ENCODE measurements around the gene CASD1. TPM values are rescaled to one million over a fixed set of nuclear protein-coding genes. Genes with fewer than 3 reads are reported as not detected.

Gene CASD1
- total RNA-seq, 4 donors from 2014 or later: 18.3 to 31.3 (median 23.7) TPM

GRCh38 chr7:94529516-94529915 lies 19.9 kb downstream of the CASD1 start:
- WGBS, 2 donors (ENCODE audit: low coverage in 1 of 2): 80% methylated on average over 1 of the region's 1 CpG; no CpG with 5 or more reads in 1 of the 2 donors
- no peaks in the 10 kb centered on the region for H3K9me3 ChIP-seq
- no peak for ATAC-seq
- H3K27ac ChIP-seq: no peak overlapping the region
- TF ChIP-seq EP300 (IDR thresholded peaks at IDR 0.05): no peak
- TF ChIP-seq POLR2AphosphoS5 (IDR thresholded peaks at IDR 0.05): no peak
- TF ChIP-seq POLR2A (IDR thresholded peaks at IDR 0.05): no peak
- no peak for TF ChIP-seq CTCF (IDR thresholded peaks at IDR 0.05)
- no peaks in the 10 kb centered on the region for H3K4me1 ChIP-seq
- H3K4me3 ChIP-seq: no peak overlapping the region
- peaks cover 0 to 35% of the 10 kb centered on the region in 2 donors for H3K36me3 ChIP-seq
- no peaks in the 10 kb centered on the region for H3K27me3 ChIP-seq

- Histone ChIP-seq H3K27me3 (no peaks in the 10 kb centered on the region), H3K4me1 (no peaks in the 10 kb centered on the region), H3K36me3 (peaks cover 0 to 41% of the 10 kb centered on the region in 2 donors), H3K27ac (no peak overlapping the region), H3K4me3 (no peak overlapping the region), H3K9me3 (no peaks in the 10 kb centered on the region)
- TF ChIP-seq POLR2A (IDR thresholded peaks at IDR 0.05) (no peak), POLR2AphosphoS5 (IDR thresholded peaks at IDR 0.05) (no peak), EP300 (IDR thresholded peaks at IDR 0.05) (no peak), CTCF (IDR thresholded peaks at IDR 0.05) (no peak)
- no peak for ATAC-seq
- WGBS, 2 donors (ENCODE audit: low coverage in 1 of 2): 65 to 79% methylated on average over 3 of the region's 3 CpGs
Observed at GRCh38 chr7:94530109-94530508, 20.5 kb downstream of the CASD1 start.

- ATAC-seq: no peak
- peaks cover 0 to 60% of the 10 kb centered on the region in 2 donors for H3K36me3 ChIP-seq
- WGBS, 2 donors (ENCODE audit: low coverage in 1 of 2): 52 to 66% methylated on average over 2 of the region's 2 CpGs
- TF ChIP-seq EP300 (IDR thresholded peaks at IDR 0.05) (no peak), POLR2AphosphoS5 (IDR thresholded peaks at IDR 0.05) (no peak), CTCF (IDR thresholded peaks at IDR 0.05) (no peak), POLR2A (IDR thresholded peaks at IDR 0.05) (no peak)
- no peaks in the 10 kb centered on the region for H3K4me1 ChIP-seq
- no peaks in the 10 kb centered on the region for H3K9me3 ChIP-seq
- H3K4me3 ChIP-seq: no peak overlapping the region
- H3K27ac ChIP-seq: no peak overlapping the region
- H3K27me3 ChIP-seq: no peaks in the 10 kb centered on the region
Observed at GRCh38 chr7:94532676-94533075, 23.1 kb downstream of the CASD1 start.

GRCh38 chr7:94540428-94540827 lies 30.8 kb downstream of the CASD1 start:
- WGBS, 2 donors (ENCODE audit: low coverage in 1 of 2): 53 to 57% methylated on average over 1 of the region's 1 CpG
- Histone ChIP-seq H3K27ac (no peak overlapping the region), H3K36me3 (peaks cover 0 to 42% of the 10 kb centered on the region in 2 donors), H3K27me3 (no peaks in the 10 kb centered on the region), H3K9me3 (no peaks in the 10 kb centered on the region), H3K4me1 (no peaks in the 10 kb centered on the region), H3K4me3 (no peak overlapping the region)
- ATAC-seq: no peak
- no peak for TF ChIP-seq POLR2AphosphoS5 (IDR thresholded peaks at IDR 0.05)
- TF ChIP-seq EP300 (IDR thresholded peaks at IDR 0.05): no peak
- no peak for TF ChIP-seq POLR2A (IDR thresholded peaks at IDR 0.05)
- no peak for TF ChIP-seq CTCF (IDR thresholded peaks at IDR 0.05)

GRCh38 chr7:94547126-94547525 lies 37.5 kb downstream of the CASD1 start:
- no peak for ATAC-seq
- peaks cover 0 to 11% of the 10 kb centered on the region in 2 donors for H3K36me3 ChIP-seq
- no peaks in the 10 kb centered on the region for H3K27me3 ChIP-seq
- WGBS, 2 donors (ENCODE audit: low coverage in 1 of 2): 0 to 35% methylated on average over 1 of the region's 1 CpG
- no peak overlapping the region for H3K4me3 ChIP-seq
- no peak overlapping the region for H3K27ac ChIP-seq
- no peaks in the 10 kb centered on the region for H3K4me1 ChIP-seq
- no peaks in the 10 kb centered on the region for H3K9me3 ChIP-seq
- no peak for TF ChIP-seq POLR2A (IDR thresholded peaks at IDR 0.05)
- no peak for TF ChIP-seq POLR2AphosphoS5 (IDR thresholded peaks at IDR 0.05)
- TF ChIP-seq CTCF (IDR thresholded peaks at IDR 0.05): no peak
- TF ChIP-seq EP300 (IDR thresholded peaks at IDR 0.05): no peak
